ENCODE data around the gene DNAJC17. TPM values are rescaled to one million over a fixed set of nuclear protein-coding genes. Genes with fewer than 3 reads are reported as not detected.
A peak's percentile ranks its signal among the peaks of the same experiment; 100 is the strongest.

DNAJC17 gene
- total and polyA plus RNA-seq, 2 of the 13 experiments (the other 11 are each of a cell fraction or from before 2014, with no cell fraction given) = 22.2 to 26.5 TPM

- TF ChIP-seq ZEB1 (IDR thresholded peaks at IDR 0.05; ENCODE audit: insufficient replicate concordance, low read depth) (no peak), TEAD2 (CRISPR knock-in tag; IDR thresholded peaks at IDR 0.05) (no peak), NAIF1 (CRISPR knock-in tag; IDR thresholded peaks at IDR 0.05; ENCODE audit: borderline replicate concordance) (no peak), TOPORS (CRISPR knock-in tag; IDR thresholded peaks at IDR 0.05) (peak; percentile 61; the same call in 1 of the 2 replicates), ZNF879 (CRISPR knock-in tag; IDR thresholded peaks at IDR 0.05) (no peak), ZFP36 (IDR thresholded peaks at IDR 0.05; ENCODE audit: borderline replicate concordance, low read depth, low read length, partially characterized antibody) (no peak), IRF9 (CRISPR knock-in tag; IDR thresholded peaks at IDR 0.05; ENCODE audit: borderline replicate concordance) (0 out of 2 replicates have a peak, but pooled peaks have one; percentile 43), RARA (CRISPR knock-in tag; IDR thresholded peaks at IDR 0.05) (no peak), ZNF101 (CRISPR knock-in tag; IDR thresholded peaks at IDR 0.05; ENCODE audit: borderline replicate concordance, low read depth) (no peak), ZNF10 (CRISPR knock-in tag; IDR thresholded peaks at IDR 0.05; ENCODE audit: borderline replicate concordance, low read depth) (no peak), ZNF766 (CRISPR knock-in tag; IDR thresholded peaks at IDR 0.05; ENCODE audit: borderline replicate concordance) (no peak), GLMP (CRISPR knock-in tag; IDR thresholded peaks at IDR 0.05; ENCODE audit: borderline replicate concordance) (no peak), PREB (CRISPR knock-in tag; IDR thresholded peaks at IDR 0.05) (no peak), ATF7-NPFF (CRISPR knock-in tag; IDR thresholded peaks at IDR 0.05; ENCODE audit: low read depth) (0 out of 2 replicates have a peak, but pooled peaks have one; percentile 54), NCOA2 (CRISPR knock-in tag; IDR thresholded peaks at IDR 0.05) (0 out of 2 replicates have a peak, but pooled peaks have one; percentile 16), KLF9 (CRISPR knock-in tag; IDR thresholded peaks at IDR 0.05; ENCODE audit: low read depth) (no peak; the same call in 1 of the 2 replicates), NFAT5 (CRISPR knock-in tag; IDR thresholded peaks at IDR 0.05) (no peak), GABPA (IDR thresholded peaks at IDR 0.05; ENCODE audit: low read depth, low read length) (no peak), GABPA (CRISPR knock-in tag; IDR thresholded peaks at IDR 0.05; ENCODE audit: low read depth) (no peak; the same call in 1 of the 2 replicates), ZNF773 (CRISPR knock-in tag; IDR thresholded peaks at IDR 0.05; ENCODE audit: borderline replicate concordance) (no peak), ZSCAN22 (CRISPR knock-in tag; IDR thresholded peaks at IDR 0.05) (no peak)
Measured at GRCh38 chr15:40754883-40755811, 52.1 kb downstream of the DNAJC17 start, which contains the start of gene RMDN3 (continued).

Data from HepG2 (cell line).